GM18502 (cell line): ENCODE results near the gene NEO1.

Experiments
- ATAC-seq: cut with Tn5 transposase; IDR thresholded peaks from one replicate; pipeline ENCODE4 v1.9.1; 2021; ENCODE audit warnings: mild to moderate bottlenecking; ENCODE audit not compliant: unreplicated experiment, poor library complexity

The NEO1 gene

DNA sequence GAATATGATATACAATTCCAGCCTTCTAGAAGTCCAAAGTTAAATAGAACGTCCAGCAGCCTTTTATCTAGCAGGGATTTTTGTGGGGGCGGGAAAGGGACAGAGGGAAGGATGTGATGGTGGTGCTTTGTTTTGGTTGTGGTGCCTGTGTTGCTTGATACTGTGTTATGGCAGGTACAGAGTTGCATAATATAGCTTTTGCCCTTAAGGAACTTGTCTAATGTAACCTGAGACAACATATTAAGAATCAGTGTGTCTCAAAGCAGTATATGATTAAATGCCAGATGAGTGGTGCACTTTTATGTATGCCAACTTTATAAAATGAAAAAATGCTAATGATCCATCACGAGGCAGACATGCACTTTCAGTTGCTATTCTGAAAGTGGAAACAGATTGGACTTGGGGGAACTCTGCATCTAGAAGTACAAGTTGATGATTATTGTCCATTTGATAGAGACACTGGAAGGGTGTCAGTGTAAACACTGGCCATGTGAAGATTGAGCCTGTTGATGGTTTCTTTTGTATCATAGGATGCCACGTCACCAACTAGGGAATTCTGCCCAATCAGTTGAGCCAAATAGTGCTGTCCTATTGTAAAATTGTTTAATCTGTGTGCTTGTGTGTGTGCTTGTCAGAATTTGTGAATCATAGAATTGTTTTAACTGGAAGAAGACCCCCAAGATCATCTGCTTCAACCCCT lies 23.0 kb downstream of the NEO1 start:
- no peak for ATAC-seq

DNA sequence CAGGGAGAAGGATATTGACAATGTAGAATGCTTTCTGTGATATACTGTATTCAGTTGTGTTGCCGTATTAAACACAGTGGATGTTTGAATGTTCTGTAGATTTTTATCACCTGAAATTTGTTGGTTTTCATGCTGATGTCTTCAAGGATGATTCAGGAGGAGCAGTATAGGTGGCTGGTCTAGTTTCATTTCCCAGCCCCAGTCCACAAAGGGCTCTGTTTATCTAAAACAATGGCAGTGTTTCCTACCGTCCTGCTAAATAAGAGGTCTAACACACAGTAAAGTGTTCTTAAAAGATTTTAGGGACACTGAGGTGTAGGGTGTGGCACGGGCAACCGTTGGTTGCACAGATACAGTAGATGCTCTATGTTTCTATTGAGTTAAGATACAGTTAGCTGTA lies 26.0 kb downstream of the NEO1 start:
- ATAC-seq, result no peak

DNA sequence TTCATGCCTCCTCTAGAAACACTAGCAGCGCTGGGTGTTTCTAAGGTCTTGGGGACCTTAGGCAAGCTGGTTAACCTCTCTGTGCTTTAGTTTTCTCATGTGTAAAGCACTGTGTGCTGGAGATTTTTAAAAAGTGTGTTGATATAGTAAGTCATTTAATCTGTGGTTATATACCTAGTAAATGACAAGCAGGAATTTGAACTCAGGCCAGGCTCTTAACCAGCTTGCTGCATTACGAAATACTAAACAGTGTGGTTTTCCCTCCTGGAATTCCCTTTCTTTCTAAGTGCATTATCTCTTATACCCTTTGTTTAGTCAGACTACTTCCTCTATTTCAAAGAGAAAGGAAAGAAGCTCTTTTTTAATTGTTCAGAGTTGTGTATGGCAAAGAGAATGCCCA lies 26.5 kb downstream of the NEO1 start:
- no peak for ATAC-seq

DNA sequence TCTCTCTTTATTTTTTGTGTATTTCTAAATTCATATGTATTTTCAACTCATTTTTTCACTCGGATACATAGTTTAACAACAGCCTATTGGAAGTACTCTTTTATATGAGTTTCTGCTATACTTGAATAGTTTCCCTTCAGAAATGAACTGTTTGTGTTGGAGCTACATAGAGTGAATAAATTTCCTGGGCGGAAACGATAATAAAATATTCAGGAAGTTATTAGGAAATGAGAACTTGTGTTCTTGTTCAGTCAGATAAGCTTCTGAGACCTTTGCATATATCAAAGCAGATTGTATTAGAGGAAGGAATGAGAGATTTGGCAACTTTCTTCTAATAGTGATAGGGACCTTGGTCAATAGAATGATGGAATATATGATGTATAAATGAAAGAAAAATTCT lies 27.3 kb downstream of the NEO1 start:
- ATAC-seq, result no peak

DNA sequence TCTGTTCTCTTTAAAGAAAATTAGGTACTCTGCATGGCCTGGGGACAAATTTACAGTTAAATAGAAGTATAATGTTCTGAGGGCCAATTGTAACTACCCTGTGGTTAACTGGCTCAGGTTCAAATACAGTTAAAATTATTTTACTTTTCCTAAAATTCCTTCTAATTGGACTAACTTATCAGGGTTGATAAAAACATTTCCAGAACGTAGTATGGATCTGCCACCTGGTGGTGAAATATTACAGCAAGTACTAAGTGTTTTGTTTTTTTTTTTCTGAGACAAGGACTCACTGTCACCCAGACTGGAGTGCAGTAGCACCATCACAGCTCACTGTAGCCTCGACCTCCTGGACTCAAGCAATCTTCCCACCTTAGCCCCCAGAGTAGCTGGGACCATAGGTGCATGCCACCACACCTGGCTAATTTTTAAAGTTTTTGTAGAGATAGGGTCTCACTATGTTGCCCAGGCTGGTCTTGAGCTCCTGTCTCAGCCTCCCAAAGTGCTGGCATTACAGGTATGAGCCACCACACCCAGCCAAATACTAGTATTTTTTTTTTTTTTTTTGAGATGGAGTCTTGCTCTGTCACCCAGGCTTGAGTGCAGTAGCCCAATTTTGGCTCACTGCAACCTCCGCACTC lies 29.2 kb downstream of the NEO1 start:
- no peak for ATAC-seq

DNA sequence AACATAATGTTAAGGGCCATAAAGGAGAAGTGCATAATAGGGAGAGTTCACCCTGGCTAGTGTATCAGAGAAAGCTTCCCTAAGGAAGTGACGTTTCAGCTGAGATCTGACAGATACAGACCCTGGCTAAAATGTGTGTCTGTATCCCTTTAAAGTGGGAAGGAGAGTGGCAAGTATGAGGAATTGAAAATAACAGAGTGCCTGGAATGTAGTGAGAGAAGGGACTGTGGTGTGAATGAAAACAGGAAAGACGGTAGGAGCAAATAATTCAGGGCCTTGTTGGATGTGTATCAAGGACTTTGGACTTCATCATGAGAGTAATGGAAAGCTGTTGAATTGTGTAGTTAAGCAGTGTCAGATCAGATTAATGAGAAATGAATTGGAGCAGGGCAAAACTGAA lies 30.5 kb downstream of the NEO1 start:
- ATAC-seq, result no peak

DNA sequence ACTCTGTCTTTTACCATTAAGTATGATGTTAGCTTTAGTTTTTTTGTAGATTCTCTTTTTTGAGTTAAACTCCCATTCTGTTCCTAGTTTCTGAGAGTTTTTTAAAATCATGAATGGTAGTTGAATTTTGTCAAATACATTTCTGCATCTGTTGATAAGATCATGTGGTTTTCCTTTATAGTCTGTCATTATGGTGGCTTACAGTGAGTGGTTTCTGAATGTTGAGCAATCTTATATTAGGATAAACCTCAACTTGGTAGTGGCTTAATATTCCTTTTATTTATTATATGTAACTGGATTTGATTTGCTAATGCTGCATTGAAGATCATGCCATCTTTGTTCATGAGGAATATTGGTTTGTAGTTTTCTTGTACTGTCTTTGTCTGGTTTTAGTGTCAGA lies 34.8 kb downstream of the NEO1 start:
- ATAC-seq, result no peak

DNA sequence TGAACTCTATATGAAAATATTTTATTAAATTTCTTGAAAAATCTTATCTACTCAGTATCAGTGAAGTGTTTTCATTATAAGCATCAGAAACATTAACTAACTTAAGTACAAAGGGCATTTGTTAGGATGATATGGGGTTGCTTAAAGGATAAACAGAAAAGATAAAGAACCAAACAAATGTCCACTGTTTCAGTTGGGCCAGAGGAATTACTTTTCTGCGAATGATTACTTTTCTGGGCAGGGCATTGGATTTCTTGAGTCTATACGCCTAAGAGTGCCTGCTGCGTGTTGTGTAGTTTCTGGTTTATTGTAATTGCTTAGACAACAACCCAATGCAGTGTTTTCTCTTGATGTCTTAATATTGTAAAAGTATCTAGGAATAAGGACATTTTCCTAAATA lies 52.8 kb downstream of the NEO1 start:
- no peak for ATAC-seq

DNA sequence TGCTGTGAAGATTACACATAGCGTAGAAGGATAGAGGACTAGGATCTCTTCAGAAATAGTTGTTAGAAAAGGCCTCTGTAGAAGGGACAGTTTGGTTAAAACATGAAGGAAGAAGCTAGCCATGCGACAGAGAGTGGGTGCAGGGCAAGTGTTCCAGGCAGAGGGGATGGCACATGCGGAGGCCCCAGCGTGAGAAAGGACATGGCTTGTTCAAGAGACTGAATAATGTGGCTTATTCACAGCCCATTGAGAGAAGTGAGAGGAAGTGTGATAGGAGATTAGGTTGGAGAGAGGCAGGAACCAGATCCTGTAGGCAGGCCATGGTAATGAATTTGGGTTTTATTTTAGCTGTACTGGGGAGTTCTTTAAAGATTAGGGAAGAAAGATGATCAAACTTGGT lies 56.4 kb downstream of the NEO1 start:
- no peak for ATAC-seq

DNA sequence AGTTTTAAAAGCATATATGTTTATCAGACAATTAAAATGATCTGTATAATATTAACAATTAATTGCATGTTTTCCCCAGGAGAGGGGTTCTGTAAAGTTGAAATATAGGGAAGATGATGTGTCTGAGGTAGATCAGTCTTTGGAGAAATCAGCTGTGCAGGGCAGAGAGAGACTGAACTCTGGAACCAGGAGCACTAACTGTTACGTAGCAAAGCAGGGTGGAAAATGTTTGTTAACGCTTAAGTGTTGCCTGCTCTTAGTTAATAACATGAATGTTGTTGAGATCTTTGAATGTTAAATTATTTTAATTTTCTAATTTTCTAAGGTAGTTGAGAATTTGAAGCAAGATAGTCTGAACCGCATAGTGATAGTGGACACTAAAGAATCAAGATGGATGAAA lies 57.5 kb downstream of the NEO1 start:
- no peak for ATAC-seq

DNA sequence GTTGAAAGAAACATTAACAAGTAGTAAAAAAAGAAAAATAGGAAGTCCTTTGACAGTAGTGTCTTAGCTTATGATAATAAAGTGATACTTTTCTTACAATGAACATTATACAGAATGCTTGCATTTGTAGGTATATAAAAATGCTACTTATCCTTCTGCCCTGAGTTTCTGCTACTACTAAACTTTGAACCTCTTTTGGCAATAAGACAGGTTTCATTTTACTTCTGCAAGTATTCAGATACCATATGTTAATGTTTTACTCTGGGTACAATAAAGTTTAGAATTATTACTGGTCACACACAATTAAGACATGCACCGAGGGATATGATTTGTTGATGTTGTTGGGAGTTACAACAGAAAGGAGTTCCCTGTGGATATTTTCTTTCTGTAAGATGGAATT lies 57.9 kb downstream of the NEO1 start:
- ATAC-seq, result no peak

DNA sequence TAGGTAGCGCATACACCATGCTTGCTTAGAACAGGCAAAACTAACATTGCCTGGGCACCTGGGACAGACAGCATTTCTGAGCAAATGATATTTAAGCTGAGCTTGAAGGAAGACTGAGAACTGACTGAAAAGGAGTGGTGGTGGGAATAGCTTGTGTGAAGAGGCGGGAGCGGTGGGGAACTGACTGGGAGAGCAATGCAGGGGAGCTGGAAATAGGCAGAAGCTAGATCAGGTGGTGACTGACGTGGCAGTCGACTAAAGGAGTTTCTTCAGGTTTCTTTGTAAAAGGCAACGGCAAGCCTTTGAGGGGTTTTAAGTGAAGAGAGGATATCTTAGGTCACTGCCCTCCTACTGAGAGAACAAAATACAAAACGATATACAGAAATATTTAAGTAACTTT lies 61.8 kb downstream of the NEO1 start:
- no peak for ATAC-seq

DNA sequence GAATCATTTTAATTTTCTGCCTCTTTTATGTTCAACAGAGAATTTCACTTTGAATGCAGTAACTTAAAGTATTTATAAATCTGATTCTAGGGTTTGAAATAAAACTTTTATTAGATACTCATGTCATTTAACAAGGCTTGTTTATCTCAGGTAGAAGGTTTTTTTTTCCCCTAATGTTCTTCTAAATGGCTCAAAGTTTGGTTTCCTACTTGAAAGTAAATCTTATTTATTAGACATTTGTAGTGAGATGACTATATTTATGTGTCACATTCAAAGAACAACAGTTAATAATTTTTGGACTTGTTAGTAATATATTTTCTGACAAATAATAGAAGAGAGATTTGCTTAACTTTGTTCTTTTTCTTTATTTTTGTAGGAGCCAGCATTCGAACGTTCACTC lies 63.9 kb downstream of the NEO1 start:
- no peak for ATAC-seq

DNA sequence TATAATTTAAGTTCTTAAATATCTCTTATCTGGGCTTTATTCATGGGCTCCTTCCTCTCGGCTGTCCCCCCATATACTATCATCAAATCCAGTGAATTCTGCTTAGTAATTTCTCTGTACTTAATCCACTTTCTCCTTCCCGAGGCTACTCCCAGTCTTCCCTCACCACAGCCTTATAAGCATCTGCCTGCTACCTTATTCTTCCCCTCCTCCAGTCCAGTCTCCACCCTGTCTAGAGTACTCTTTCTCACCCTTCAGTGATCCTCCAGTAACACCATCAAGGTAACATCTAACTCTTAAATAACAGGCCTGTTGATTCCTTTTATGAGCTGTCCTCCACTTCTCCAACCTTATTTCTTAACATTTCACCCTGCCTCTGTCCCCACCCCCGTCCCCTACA lies 65.8 kb downstream of the NEO1 start:
- ATAC-seq, result no peak

DNA sequence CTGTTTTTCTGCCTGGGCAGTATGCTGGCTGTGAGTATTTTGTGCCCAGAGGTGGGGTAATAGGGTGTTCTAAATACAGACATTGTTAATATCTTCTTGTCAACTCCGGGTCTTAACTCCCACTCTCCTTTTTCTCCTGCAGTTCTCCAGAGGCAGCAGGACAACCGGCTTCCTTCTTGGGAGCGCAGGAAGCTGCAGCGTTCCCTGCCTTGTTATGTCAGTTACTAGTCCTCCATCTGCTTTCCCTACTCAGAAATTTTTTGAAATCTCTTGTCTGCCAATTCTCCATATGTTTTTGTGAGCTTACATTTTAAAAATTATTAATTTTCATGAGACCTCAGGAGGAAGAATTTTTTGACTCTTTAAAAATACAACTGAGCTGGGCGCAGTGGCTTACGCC lies 67.2 kb downstream of the NEO1 start:
- no peak for ATAC-seq

DNA sequence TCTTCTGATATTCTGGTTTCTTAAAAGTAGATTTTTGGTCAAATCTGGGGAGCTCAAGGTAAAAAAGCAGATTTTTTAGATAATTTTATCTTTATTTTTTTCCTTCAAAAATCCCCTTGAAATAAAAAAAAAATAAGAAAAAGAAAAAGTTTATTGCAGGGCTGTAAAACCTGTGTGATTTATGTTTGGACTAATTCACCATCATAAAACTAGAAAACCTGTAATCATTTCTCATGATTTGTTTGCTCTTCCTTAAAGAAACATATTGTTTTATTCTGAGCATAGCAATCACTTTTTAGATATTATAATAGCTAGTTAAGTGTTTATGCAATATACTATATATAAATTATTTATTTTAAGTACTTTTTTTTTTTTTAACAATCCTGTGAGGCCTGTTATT lies 68.0 kb downstream of the NEO1 start:
- no peak for ATAC-seq

DNA sequence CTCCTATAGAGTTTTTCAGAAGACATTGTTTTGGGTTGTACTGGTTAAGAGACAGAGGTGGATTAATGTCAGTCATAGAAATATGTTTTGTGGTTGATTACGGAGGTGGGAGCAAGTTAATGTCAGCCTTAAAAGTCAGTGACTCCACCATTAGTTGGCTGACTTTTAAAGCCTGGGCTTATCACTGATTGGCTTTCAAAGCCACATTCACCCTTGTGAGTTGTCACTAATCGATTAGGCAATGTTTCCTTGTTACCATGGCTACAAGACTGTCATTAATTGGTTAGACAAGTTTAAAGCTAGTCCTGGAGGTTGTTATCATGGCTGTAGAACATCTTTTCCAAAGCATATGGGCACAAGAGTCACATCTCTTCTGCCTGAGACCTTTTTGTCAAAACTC lies 73.0 kb downstream of the NEO1 start:
- ATAC-seq, result no peak

DNA sequence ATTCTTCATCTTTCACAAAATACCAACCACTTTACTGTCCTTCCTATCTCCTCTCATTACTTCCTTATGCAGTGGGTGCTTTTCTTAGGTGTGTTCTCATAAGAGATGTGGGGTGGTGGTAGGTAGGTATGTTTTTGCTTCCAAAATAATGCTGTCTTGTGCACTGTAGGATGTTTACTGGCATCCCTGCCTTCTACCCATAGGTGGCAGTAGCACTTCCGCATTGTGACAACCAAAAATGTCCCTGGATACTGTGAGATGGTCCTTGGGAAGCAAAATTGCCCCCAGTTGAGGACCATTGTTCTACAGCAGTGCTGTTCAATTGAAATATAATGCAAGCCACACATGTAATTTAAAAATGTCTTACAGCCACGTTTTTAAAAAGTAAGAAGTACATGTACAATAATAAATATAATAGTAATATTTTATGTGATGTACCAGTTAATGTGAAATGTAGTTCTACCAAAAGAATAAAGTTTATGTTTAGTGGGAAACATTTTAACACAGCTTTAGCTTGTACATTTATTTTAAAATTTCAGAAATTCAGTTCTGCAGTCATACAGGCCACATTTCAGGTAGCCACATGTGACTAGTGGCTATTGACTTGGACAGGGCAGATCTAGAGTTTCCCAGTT lies 75.2 kb downstream of the NEO1 start:
- ATAC-seq, result no peak

DNA sequence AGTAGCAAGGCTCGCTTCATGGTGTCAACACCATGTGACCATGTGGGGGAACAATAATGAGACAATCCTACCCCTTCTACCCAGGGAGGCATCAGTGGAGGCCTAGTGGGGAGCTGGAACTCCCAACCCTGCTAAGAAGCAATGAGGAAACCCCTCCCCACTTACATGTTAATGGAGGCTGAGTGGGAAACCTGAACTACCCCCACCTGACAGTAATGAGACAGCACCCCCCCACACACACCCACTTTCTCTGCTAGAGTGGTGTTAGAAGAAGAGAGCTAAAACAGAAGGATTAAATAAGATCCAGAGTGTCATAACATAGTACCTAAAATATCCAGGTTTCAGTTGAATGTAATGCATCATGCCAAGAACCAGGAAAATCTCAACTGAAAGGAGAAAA lies 78.6 kb downstream of the NEO1 start:
- no peak for ATAC-seq

DNA sequence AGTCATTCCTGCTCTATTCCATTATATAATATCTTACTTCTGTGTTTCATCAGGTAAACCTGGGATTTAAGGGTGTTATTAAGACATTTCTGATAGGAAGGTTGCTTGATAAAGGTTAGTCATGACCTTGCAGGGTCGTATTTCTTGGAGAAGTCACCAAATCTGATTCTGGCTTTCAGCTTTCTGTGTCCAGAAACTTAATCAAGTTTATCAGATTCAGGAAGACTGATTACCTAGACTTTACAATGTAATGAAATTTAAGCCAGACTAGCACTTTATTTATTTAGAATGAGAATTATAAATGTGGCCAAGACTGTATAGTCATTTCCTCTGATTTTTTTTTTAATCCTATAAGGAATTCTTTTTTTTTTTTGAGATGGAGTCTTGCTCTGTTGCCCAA lies 81.9 kb downstream of the NEO1 start:
- ATAC-seq, result no peak

DNA sequence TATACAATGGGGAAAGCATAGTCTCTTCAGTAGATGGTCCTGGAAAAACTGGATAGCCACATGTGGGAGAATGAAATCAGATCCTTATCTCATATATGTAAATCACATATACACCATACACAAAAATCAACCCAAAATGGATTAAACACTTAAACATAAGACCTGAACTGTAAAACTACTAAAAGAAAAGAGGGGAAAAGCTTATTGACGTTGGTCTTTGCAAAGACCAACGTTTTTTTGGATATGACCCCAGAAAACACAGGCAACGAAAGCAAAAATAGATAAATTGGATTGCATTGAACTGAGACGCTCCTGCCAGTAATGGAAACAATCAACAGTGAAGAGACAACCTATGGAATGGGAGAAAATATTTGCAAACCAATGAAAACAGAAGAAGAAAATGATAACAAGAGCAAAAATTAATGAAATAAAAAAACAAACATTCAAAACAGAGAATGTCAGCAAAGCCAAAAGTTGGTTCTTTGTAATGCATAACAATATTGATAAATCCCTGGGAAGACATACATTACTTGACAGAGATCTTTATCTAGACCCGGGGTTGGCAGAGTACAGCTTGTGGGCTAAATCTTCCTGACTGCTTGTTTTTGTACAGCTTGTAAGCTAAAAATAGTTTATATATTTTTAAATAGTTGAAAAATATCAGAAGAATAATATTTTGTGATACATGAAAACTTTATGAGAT lies 86.9 kb downstream of the NEO1 start:
- ATAC-seq, result no peak
